ENCODE data around the gene ABI3. TPM values are rescaled to one million over a fixed set of nuclear protein-coding genes. Genes with fewer than 3 reads are reported as not detected.

ABI3 gene
- total RNA-seq, 1 experiment from 2014 or later, result not detected

DNA sequence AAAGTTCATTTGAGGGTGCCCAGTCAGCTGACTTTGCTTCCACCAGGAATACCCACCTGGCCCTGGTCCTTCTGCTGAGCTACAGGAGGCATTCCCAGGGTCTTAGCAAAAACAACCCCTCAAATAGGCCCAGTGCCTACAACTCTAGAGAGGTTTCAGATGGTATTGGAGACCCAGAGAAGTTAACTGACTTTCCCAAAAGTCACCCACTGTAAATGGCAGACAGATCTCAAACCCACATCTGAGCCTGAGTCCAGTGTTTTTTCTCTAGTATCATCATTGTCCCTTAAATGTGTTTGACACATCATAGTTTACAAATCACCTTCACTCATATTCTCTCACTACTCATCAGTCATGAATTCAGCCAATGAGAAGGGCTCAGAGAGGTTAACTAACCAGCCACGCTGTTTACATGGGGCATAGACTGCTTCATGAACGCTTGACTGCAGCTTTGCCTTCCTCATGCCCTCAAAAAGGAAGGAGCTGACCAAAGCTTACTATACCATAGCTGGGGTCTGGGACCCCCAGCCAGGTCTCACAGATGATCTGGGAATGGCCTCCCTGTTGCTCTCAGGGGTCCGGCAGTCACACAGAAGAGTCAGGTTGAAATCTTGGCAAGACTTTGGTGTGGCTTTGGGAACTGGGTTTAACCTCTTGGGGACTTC is 16.4 kb downstream of the ABI3 start:
- ChIA-PET CTCF (interaction anchor here (0.6 to 2.4 kb wide), 32 partner anchors 10 to 1256 kb away, joined by 3 to 13 read pairs (median 4); partner anchors contain the start of genes ATP5MC1, CDK5RAP3 and HOXB5), POLR2A (interaction anchor here (1.4 kb wide), 1 partner anchor 111 kb away, joined by 3 read pairs; no protein-coding TSS in a partner anchor)
- no peak for DNase-seq (ENCODE audit: unreplicated experiment)
- Mint-ChIP-seq H3K36me3 (ENCODE audit: insufficient read depth, unreplicated experiment) (no peaks in the 10 kb centered on the region), H3K9me3 (ENCODE audit: unreplicated experiment) (no peaks in the 10 kb centered on the region), H3K4me1 (ENCODE audit: insufficient read depth, unreplicated experiment) (no peaks in the 10 kb centered on the region), H3K27me3 (ENCODE audit: insufficient read depth, unreplicated experiment) (peaks cover 34% of the 10 kb centered on the region), H3K27ac (ENCODE audit: low read depth, unreplicated experiment) (no peak overlapping the region), H3K4me3 (ENCODE audit: unreplicated experiment) (no peak overlapping the region)
- BruUV-seq (replicated peaks), result no TSS peak
- intact Hi-C loops (cut with micrococcal nuclease), result loop anchor here (1.0 to 2.0 kb wide), 2 partner anchors 49 to 64 kb away; no protein-coding TSS in a partner anchor
- TF ChIP-seq, protein P1, sequence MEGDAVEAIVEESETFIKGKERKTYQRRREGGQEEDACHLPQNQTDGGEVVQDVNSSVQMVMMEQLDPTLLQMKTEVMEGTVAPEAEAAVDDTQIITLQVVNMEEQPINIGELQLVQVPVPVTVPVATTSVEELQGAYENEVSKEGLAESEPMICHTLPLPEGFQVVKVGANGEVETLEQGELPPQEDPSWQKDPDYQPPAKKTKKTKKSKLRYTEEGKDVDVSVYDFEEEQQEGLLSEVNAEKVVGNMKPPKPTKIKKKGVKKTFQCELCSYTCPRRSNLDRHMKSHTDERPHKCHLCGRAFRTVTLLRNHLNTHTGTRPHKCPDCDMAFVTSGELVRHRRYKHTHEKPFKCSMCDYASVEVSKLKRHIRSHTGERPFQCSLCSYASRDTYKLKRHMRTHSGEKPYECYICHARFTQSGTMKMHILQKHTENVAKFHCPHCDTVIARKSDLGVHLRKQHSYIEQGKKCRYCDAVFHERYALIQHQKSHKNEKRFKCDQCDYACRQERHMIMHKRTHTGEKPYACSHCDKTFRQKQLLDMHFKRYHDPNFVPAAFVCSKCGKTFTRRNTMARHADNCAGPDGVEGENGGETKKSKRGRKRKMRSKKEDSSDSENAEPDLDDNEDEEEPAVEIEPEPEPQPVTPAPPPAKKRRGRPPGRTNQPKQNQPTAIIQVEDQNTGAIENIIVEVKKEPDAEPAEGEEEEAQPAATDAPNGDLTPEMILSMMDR (IDR thresholded peaks at IDR 0.05; ENCODE audit: unreplicated experiment), result no peak

DNA sequence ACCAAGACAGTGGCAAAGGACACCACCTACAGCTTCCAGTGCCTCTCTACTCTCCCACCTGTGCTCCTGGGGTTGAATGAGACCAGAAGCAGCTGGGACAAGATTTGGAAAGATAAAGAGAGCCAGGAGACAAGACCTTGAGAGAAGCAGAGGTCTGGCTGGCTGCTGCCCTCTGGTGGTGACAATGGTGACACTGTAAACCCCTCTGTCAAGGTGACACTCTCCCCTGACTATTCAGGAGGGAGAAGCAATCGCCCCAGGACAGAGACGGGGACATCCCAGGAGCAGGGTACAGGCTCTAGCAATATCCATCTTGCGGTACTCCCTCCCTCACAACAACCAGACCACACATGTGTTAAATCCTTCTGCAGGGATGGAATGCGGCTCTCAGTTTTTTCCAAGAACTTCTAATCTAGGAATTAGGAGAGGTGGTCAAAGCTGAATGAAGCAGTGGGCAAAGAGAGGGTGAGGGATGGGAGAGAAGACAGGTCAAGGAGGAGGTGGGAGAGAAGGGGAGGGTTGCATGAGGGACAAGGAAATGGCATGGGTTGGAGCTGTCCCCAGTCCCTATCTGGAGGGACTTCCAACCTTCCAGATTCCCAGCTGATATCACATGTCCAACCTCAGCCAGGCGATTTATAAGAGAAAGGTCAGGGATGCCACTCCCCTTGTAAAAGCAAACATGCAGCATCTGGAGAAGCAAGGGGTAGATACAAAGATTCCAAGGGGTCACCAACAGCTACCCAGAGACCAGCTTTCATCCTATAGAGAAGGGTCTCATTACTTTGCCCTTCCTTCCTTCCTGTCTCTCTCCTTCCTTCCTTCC is 17.1 kb downstream of the ABI3 start:
- intact Hi-C loops (cut with micrococcal nuclease), result loop anchor here (1.0 to 2.0 kb wide), 2 partner anchors 49 to 63 kb away; no protein-coding TSS in a partner anchor
- Mint-ChIP-seq H3K36me3 (ENCODE audit: insufficient read depth, unreplicated experiment) (no peaks in the 10 kb centered on the region), H3K4me3 (ENCODE audit: unreplicated experiment) (no peak overlapping the region), H3K27ac (ENCODE audit: low read depth, unreplicated experiment) (no peak overlapping the region), H3K27me3 (ENCODE audit: insufficient read depth, unreplicated experiment) (peaks cover 26% of the 10 kb centered on the region), H3K4me1 (ENCODE audit: insufficient read depth, unreplicated experiment) (no peaks in the 10 kb centered on the region), H3K9me3 (ENCODE audit: unreplicated experiment) (no peaks in the 10 kb centered on the region)
- POLR2A ChIA-PET, result interaction anchor here (0.6 to 1.4 kb wide), 2 partner anchors 13 to 112 kb away, joined by 3 read pairs; no protein-coding TSS in a partner anchor
- TF ChIP-seq, protein P1 (IDR thresholded peaks at IDR 0.05; ENCODE audit: unreplicated experiment), result peak; percentile 89
- no TSS peak for BruUV-seq (replicated peaks)
- CTCF ChIA-PET, result interaction anchor here (0.5 to 2.4 kb wide), 42 partner anchors 13 to 1257 kb away, joined by 3 to 13 read pairs (median 4); partner anchors contain the start of genes ATP5MC1, CDK5RAP3 and HOXB5
- DNase-seq (ENCODE audit: unreplicated experiment), result peak; percentile 74

DNA sequence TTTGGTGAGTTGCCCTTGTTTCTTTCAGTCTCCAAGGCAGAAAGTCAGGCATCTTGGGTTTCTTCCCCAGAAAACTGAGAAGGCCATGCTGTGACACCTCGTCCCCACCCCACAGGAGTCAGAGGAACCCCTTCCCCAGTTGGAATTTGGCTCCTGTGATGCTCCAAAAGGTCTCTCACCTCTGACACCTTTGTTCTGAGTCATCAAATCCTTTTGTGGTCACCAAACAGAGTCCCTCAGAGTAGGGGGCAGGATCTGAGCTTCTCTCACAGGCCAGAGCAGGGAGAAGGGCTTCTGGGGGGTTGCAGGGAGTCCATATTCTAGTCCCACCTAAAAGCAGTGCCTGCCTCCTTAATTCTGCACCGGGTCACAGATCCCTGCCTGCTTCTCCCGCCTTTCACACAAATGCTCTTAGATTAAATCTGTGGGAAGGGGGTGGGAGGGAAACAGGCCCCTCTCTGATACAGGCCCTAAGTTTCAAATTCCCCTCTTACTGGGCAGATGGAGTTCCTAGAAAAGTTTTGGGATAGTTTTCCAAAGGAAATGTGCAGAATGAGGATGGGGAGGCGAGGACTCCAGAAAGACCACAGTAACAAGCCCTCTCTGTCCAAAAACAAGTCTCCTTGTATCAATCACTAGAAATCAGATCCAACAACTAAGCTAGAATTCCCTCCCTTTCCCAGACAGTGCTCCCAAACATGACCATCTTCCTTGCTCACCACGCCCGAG is 18.7 kb downstream of the ABI3 start:
- CTCF ChIA-PET, result interaction anchor here (0.6 to 2.4 kb wide), 4 partner anchors 169 to 259 kb away, joined by 3 to 13 read pairs (median 7); no protein-coding TSS in a partner anchor
- intact Hi-C loops (cut with micrococcal nuclease), result no loop called here
- Mint-ChIP-seq H3K27me3 (ENCODE audit: insufficient read depth, unreplicated experiment) (peaks cover 13% of the 10 kb centered on the region), H3K4me3 (ENCODE audit: unreplicated experiment) (no peak overlapping the region), H3K4me1 (ENCODE audit: insufficient read depth, unreplicated experiment) (no peaks in the 10 kb centered on the region), H3K9me3 (ENCODE audit: unreplicated experiment) (no peaks in the 10 kb centered on the region), H3K27ac (ENCODE audit: low read depth, unreplicated experiment) (no peak overlapping the region), H3K36me3 (ENCODE audit: insufficient read depth, unreplicated experiment) (no peaks in the 10 kb centered on the region)
- POLR2A ChIA-PET, result interaction anchor here (0.8 kb wide), 1 partner anchor 284 kb away, joined by 3 read pairs; the partner anchor contains the start of gene SNF8
- TF ChIP-seq, protein P1 (IDR thresholded peaks at IDR 0.05; ENCODE audit: unreplicated experiment), result no peak
- no TSS peak for BruUV-seq (replicated peaks)
- DNase-seq (ENCODE audit: unreplicated experiment), result no peak

Measured in MCF 10A (cell line).